Glutamatergic neuron (in vitro differentiated cells): ENCODE measurements around the gene ZNF227. TPM values are rescaled to one million over a fixed set of nuclear protein-coding genes. Genes with fewer than 3 reads are reported as not detected.

Experiments used
- DNase-seq: peaks from one replicate; pipeline ENCODE4 v3.0.0; 2022
- H3K27ac Mint-ChIP-seq: one replicate; pipeline ENCODE4 v1.8.0; 2020; ENCODE audit warnings: mild to moderate bottlenecking, mixed read lengths, inconsistent platforms; ENCODE audit not compliant: unreplicated experiment
- H3K27me3 Mint-ChIP-seq: one replicate; pipeline ENCODE4 v1.8.0; 2020; ENCODE audit warnings: mild to moderate bottlenecking, moderate library complexity, mixed read lengths, inconsistent platforms; ENCODE audit not compliant: unreplicated experiment
- H3K36me3 Mint-ChIP-seq: one replicate; pipeline ENCODE4 v1.8.0; 2020; ENCODE audit warnings: mild to moderate bottlenecking, mixed read lengths, inconsistent platforms; ENCODE audit not compliant: unreplicated experiment
- H3K4me1 Mint-ChIP-seq: one replicate; pipeline ENCODE4 v1.8.0; 2020; ENCODE audit warnings: mild to moderate bottlenecking, low read depth, mixed read lengths, inconsistent platforms; ENCODE audit not compliant: unreplicated experiment
- H3K4me3 Mint-ChIP-seq: one replicate; pipeline ENCODE4 v1.8.0; 2020; ENCODE audit warnings: mild to moderate bottlenecking, mixed read lengths, inconsistent platforms; ENCODE audit not compliant: unreplicated experiment
- H3K9me3 Mint-ChIP-seq: one replicate; pipeline ENCODE4 v1.8.0; 2020; ENCODE audit warnings: mild to moderate bottlenecking, moderate library complexity, mixed read lengths, inconsistent platforms; ENCODE audit not compliant: unreplicated experiment
- CTCF ChIP-seq: fragments of 200-600 bp; sonication (generic); IDR thresholded peaks from one replicate; pipeline ENCODE4 v1.5.0; 2021; ENCODE audit not compliant: partially characterized antibody, unreplicated experiment
- total RNA-seq: library from RNA; stranded (reverse); fragmentation: NEBNext Ultra II Directional; extraction: Animal tissue kit (Norgen Biotek cat#: 25700); gene quantifications from one replicate; pipeline ENCODE4 v1.2.1, GENCODE V29; 2021; ENCODE audit not compliant: unreplicated experiment

ZNF227 gene
- total RNA-seq, 1 donor from 2014 or later, result 26.4 TPM

GRCh38 chr19:44258136-44258535, 45.8 kb downstream of the ZNF227 start:
- no peaks in the 10 kb centered on the region for H3K4me1 Mint-ChIP-seq
- H3K4me3 Mint-ChIP-seq, result no peak overlapping the region
- H3K27ac Mint-ChIP-seq, result no peak overlapping the region
- H3K36me3 Mint-ChIP-seq, result peaks cover 24% of the 10 kb centered on the region
- peaks cover 22% of the 10 kb centered on the region for H3K9me3 Mint-ChIP-seq
- no peaks in the 10 kb centered on the region for H3K27me3 Mint-ChIP-seq
- TF ChIP-seq CTCF, result no peak
- no peak for DNase-seq

- DNase-seq, result no peak
- Mint-ChIP-seq H3K36me3 (peaks cover 23% of the 10 kb centered on the region), H3K9me3 (peaks cover 19% of the 10 kb centered on the region), H3K4me3 (peak overlapping the region; percentile 97), H3K27me3 (no peaks in the 10 kb centered on the region), H3K4me1 (no peaks in the 10 kb centered on the region), H3K27ac (no peak overlapping the region)
- no peak for TF ChIP-seq CTCF
Measured at GRCh38 chr19:44258835-44259413, 46.6 kb downstream of the ZNF227 start.

- peak overlapping the region; percentile 97 for H3K4me3 Mint-ChIP-seq
- H3K9me3 Mint-ChIP-seq, result peaks cover 10% of the 10 kb centered on the region
- no peaks in the 10 kb centered on the region for H3K27me3 Mint-ChIP-seq
- no peaks in the 10 kb centered on the region for H3K4me1 Mint-ChIP-seq
- H3K36me3 Mint-ChIP-seq, result peaks cover 10% of the 10 kb centered on the region
- no peak for DNase-seq
- peak overlapping the region; percentile 96 for H3K27ac Mint-ChIP-seq
- no peak for TF ChIP-seq CTCF
Measured at GRCh38 chr19:44260343-44260681, 48.0 kb downstream of the ZNF227 start.

GRCh38 chr19:44260695-44261446, 48.5 kb downstream of the ZNF227 start:
- peak overlapping the region; percentile 96 for H3K27ac Mint-ChIP-seq
- peak overlapping the region; percentile 97 for H3K4me3 Mint-ChIP-seq
- H3K36me3 Mint-ChIP-seq, result peaks cover 9% of the 10 kb centered on the region
- TF ChIP-seq CTCF, result no peak
- H3K27me3 Mint-ChIP-seq, result no peaks in the 10 kb centered on the region
- H3K9me3 Mint-ChIP-seq, result peaks cover 9% of the 10 kb centered on the region
- no peaks in the 10 kb centered on the region for H3K4me1 Mint-ChIP-seq
- peak; percentile 44 for DNase-seq

GRCh38 chr19:44277331-44277730, 65.0 kb downstream of the ZNF227 start:
- H3K4me3 Mint-ChIP-seq, result no peak overlapping the region
- H3K36me3 Mint-ChIP-seq, result peaks cover 51% of the 10 kb centered on the region
- no peak for TF ChIP-seq CTCF
- DNase-seq, result no peak
- H3K4me1 Mint-ChIP-seq, result no peaks in the 10 kb centered on the region
- H3K27me3 Mint-ChIP-seq, result peaks cover 2% of the 10 kb centered on the region
- H3K27ac Mint-ChIP-seq, result no peak overlapping the region
- peaks cover 9% of the 10 kb centered on the region for H3K9me3 Mint-ChIP-seq
